GM23338 (cell line): ENCODE results near the gene RAD52. TPM values are rescaled to one million over a fixed set of nuclear protein-coding genes. Genes with fewer than 3 reads are reported as not detected.

Experiments
- ATAC-seq: fragments of 200-7000 bp; cut with Tn5 transposase; 3 replicates; pipeline ENCODE4 v1.9.1; 2020
- DNase-seq: peaks from one replicate; pipeline ENCODE4 v3.0.0-alpha.2; 2015; ENCODE audit warnings: low spot score
- H2AFZ ChIP-seq: fragments of 200-600 bp; sonication (generic); 2 replicates; pipeline ENCODE4 v1.8.0; 2016; ENCODE audit warnings: antibody characterized with exemption, mild to moderate bottlenecking, moderate library complexity
- H3F3A ChIP-seq: fragments of 200-600 bp; sonication (generic); replicated peaks from 2 replicates; pipeline ENCODE4 v1.8.0; 2017; ENCODE audit warnings: antibody characterized with exemption, mixed run types, low read depth
- H3K27ac ChIP-seq: fragments of 200-600 bp; sonication (generic); 2 replicates; pipeline ENCODE4 v1.6.1; 2016; ENCODE audit warnings: low read depth
- H3K27me3 ChIP-seq: fragments of 200-600 bp; sonication (generic); 2 replicates; pipeline ENCODE4 v1.8.0; 2016; ENCODE audit warnings: mild to moderate bottlenecking, mixed run types, moderate library complexity; ENCODE audit not compliant: insufficient read depth
- H3K36me3 ChIP-seq: fragments of 200-600 bp; sonication (generic); 2 replicates; pipeline ENCODE4 v1.8.0; 2016; ENCODE audit warnings: mild to moderate bottlenecking; ENCODE audit not compliant: insufficient read depth
- H3K4me1 ChIP-seq: fragments of 200-600 bp; sonication (generic); 2 replicates; pipeline ENCODE4 v1.8.0; 2016; ENCODE audit warnings: mild to moderate bottlenecking, moderate library complexity; ENCODE audit not compliant: insufficient read depth
- H3K4me2 ChIP-seq: fragments of 200-600 bp; sonication (generic); 2 replicates; pipeline ENCODE4 v1.7.1; 2017; ENCODE audit warnings: mixed run types
- H3K4me3 ChIP-seq: fragments of 200-600 bp; sonication (generic); 2 replicates; pipeline ENCODE4 v1.6.1; 2016; ENCODE audit warnings: mixed run types
- H3K79me2 ChIP-seq: fragments of 200-600 bp; sonication (generic); replicated peaks from 2 replicates; pipeline ENCODE4 v1.8.0; 2017; ENCODE audit warnings: mild to moderate bottlenecking; ENCODE audit not compliant: insufficient read depth
- H3K9me2 ChIP-seq: fragments of 200-600 bp; sonication (generic); 2 replicates; pipeline ENCODE4 v1.8.0; 2017; ENCODE audit not compliant: insufficient read depth
- H4K20me1 ChIP-seq: fragments of 200-600 bp; sonication (generic); replicated peaks from 2 replicates; pipeline ENCODE4 v1.8.0; 2017; ENCODE audit warnings: mild to moderate bottlenecking; ENCODE audit not compliant: insufficient read depth
- H3K27ac Mint-ChIP-seq: 2 replicates; pipeline ENCODE4 v1.8.0; 2020; ENCODE audit warnings: inconsistent platforms, mild to moderate bottlenecking, moderate library complexity, mixed read lengths
- H3K27me3 Mint-ChIP-seq: 3 replicates; pipeline ENCODE4 v1.8.0; 2022; ENCODE audit warnings: low read depth, mild to moderate bottlenecking, moderate library complexity, mixed read lengths, inconsistent platforms; ENCODE audit not compliant: insufficient read depth, poor library complexity
- H3K36me3 Mint-ChIP-seq: 3 replicates; pipeline ENCODE4 v1.8.0; 2021; ENCODE audit warnings: low read depth, mild to moderate bottlenecking, inconsistent platforms, moderate library complexity, mixed read lengths
- H3K4me1 Mint-ChIP-seq: 3 replicates; pipeline ENCODE4 v1.8.0; 2020; ENCODE audit warnings: mild to moderate bottlenecking, inconsistent platforms, mixed read lengths
- H3K4me3 Mint-ChIP-seq: 3 replicates; pipeline ENCODE4 v1.8.0; 2021; ENCODE audit warnings: moderate library complexity, mild to moderate bottlenecking, inconsistent platforms, mixed read lengths
- H3K9me3 Mint-ChIP-seq: 3 replicates; pipeline ENCODE4 v1.8.0; 2020; ENCODE audit warnings: moderate library complexity, mild to moderate bottlenecking, inconsistent platforms, mixed read lengths
- CREB1 ChIP-seq: fragments of 250-450 bp; sonication (Bioruptor Pico); IDR thresholded peaks from 2 replicates; pipeline ENCODE4 v1.5.0; 2020; ENCODE audit warnings: low read depth, mild to moderate bottlenecking, moderate library complexity
- EZH2 ChIP-seq: fragments of 200-600 bp; sonication (generic); IDR thresholded peaks from one replicate; pipeline ENCODE4 v1.8.0; 2017; ENCODE audit warnings: antibody characterized with exemption, mild to moderate bottlenecking, low read depth; ENCODE audit not compliant: unreplicated experiment
- JUNB ChIP-seq: IDR thresholded peaks from one replicate; pipeline ENCODE4 v1.6.1; 2016; ENCODE audit warnings: antibody characterized with exemption; ENCODE audit not compliant: unreplicated experiment
- NANOG ChIP-seq: IDR thresholded peaks from 2 replicates; pipeline ENCODE4 v1.6.1; 2016; ENCODE audit warnings: antibody characterized with exemption, borderline replicate concordance
- POLR2AphosphoS5 ChIP-seq: IDR thresholded peaks from 2 replicates; pipeline ENCODE4 v1.6.1; 2016; ENCODE audit warnings: antibody characterized with exemption, low read depth
- REST ChIP-seq: IDR thresholded peaks from one replicate; pipeline ENCODE4 v1.6.1; 2018; ENCODE audit warnings: antibody characterized with exemption; ENCODE audit not compliant: unreplicated experiment
- STAT1 ChIP-seq: IDR thresholded peaks from one replicate; pipeline ENCODE4 v1.6.1; 2016; ENCODE audit warnings: antibody characterized with exemption; ENCODE audit not compliant: unreplicated experiment
- ZNF114 ChIP-seq: fragments of 250-450 bp; sonication (Bioruptor Pico); IDR thresholded peaks from 2 replicates; pipeline ENCODE4 v1.5.0; 2020; ENCODE audit warnings: mild to moderate bottlenecking, moderate library complexity
- polyA plus RNA-seq: library from polyadenylated mRNA; unstranded; fragments of >200 nt; fragmentation: Nextera tagmentation; extraction: Ambion mirVana; gene quantifications from 2 replicates; pipeline ENCODE4 v1.2.1, GENCODE V29; 2016
- total RNA-seq: library from RNA; depleted of rRNA; stranded (reverse); fragments of >200 nt; shearing (Covaris generic); gene quantifications from 2 replicates; pipeline ENCODE4 v1.2.3, GENCODE V29; 2014
- TF ChIP-seq, protein P1 (sequence below), 2 experiments: fragments of 200-600 bp in 1 of 2; sonication (generic) in 1 of 2; conservative IDR thresholded peaks; 2 replicates each; pipeline versions ENCODE4 v1.5.1 to v1.6.1; 2016 to 2017; ENCODE audit warnings: antibody characterized with exemption in 2 of 2, low read depth in 2 of 2, mild to moderate bottlenecking in 2 of 2, moderate library complexity in 1 of 2
- TF ChIP-seq, protein P2 (sequence below): fragments of 250-450 bp; sonication (Bioruptor Pico); IDR thresholded peaks from 2 replicates; pipeline ENCODE4 v1.5.0; 2020; ENCODE audit warnings: mild to moderate bottlenecking, moderate library complexity
- TF ChIP-seq, protein P3 (sequence below): IDR thresholded peaks from 2 replicates; pipeline ENCODE4 v1.6.1; 2016; ENCODE audit warnings: antibody characterized with exemption

Gene RAD52
- total and polyA plus RNA-seq, 2 experiments from 2014 or later: 10.9 to 21.3 TPM

- H3K4me1 ChIP-seq: no peaks in the 10 kb centered on the region
- no peak overlapping the region for H3K27ac ChIP-seq
- H3K4me3 ChIP-seq: no peak overlapping the region
- Mint-ChIP-seq H3K27ac (no peak overlapping the region), H3K9me3 (no peaks in the 10 kb centered on the region; the same call in 2 of the 3 replicates), H3K4me3 (no peak overlapping the region), H3K36me3 (peaks cover 49% of the 10 kb centered on the region), H3K27me3 (peaks cover 2% of the 10 kb centered on the region), H3K4me1 (no peaks in the 10 kb centered on the region)
- no peaks in the 10 kb centered on the region for H3K27me3 ChIP-seq
- no peak overlapping the region for H2AFZ ChIP-seq
- TF ChIP-seq POLR2AphosphoS5: no peak
- TF ChIP-seq JUNB: no peak
- TF ChIP-seq STAT1: no peak
- TF ChIP-seq NANOG: no peak
- TF ChIP-seq, protein P1, sequence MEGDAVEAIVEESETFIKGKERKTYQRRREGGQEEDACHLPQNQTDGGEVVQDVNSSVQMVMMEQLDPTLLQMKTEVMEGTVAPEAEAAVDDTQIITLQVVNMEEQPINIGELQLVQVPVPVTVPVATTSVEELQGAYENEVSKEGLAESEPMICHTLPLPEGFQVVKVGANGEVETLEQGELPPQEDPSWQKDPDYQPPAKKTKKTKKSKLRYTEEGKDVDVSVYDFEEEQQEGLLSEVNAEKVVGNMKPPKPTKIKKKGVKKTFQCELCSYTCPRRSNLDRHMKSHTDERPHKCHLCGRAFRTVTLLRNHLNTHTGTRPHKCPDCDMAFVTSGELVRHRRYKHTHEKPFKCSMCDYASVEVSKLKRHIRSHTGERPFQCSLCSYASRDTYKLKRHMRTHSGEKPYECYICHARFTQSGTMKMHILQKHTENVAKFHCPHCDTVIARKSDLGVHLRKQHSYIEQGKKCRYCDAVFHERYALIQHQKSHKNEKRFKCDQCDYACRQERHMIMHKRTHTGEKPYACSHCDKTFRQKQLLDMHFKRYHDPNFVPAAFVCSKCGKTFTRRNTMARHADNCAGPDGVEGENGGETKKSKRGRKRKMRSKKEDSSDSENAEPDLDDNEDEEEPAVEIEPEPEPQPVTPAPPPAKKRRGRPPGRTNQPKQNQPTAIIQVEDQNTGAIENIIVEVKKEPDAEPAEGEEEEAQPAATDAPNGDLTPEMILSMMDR (conservative IDR thresholded peaks at IDR 0.05; ENCODE audit: low read depth in 2 of 2): no peak
- TF ChIP-seq CREB1 (CRISPR knock-in tag): no peak
- TF ChIP-seq REST: no peak
- TF ChIP-seq, protein P2, sequence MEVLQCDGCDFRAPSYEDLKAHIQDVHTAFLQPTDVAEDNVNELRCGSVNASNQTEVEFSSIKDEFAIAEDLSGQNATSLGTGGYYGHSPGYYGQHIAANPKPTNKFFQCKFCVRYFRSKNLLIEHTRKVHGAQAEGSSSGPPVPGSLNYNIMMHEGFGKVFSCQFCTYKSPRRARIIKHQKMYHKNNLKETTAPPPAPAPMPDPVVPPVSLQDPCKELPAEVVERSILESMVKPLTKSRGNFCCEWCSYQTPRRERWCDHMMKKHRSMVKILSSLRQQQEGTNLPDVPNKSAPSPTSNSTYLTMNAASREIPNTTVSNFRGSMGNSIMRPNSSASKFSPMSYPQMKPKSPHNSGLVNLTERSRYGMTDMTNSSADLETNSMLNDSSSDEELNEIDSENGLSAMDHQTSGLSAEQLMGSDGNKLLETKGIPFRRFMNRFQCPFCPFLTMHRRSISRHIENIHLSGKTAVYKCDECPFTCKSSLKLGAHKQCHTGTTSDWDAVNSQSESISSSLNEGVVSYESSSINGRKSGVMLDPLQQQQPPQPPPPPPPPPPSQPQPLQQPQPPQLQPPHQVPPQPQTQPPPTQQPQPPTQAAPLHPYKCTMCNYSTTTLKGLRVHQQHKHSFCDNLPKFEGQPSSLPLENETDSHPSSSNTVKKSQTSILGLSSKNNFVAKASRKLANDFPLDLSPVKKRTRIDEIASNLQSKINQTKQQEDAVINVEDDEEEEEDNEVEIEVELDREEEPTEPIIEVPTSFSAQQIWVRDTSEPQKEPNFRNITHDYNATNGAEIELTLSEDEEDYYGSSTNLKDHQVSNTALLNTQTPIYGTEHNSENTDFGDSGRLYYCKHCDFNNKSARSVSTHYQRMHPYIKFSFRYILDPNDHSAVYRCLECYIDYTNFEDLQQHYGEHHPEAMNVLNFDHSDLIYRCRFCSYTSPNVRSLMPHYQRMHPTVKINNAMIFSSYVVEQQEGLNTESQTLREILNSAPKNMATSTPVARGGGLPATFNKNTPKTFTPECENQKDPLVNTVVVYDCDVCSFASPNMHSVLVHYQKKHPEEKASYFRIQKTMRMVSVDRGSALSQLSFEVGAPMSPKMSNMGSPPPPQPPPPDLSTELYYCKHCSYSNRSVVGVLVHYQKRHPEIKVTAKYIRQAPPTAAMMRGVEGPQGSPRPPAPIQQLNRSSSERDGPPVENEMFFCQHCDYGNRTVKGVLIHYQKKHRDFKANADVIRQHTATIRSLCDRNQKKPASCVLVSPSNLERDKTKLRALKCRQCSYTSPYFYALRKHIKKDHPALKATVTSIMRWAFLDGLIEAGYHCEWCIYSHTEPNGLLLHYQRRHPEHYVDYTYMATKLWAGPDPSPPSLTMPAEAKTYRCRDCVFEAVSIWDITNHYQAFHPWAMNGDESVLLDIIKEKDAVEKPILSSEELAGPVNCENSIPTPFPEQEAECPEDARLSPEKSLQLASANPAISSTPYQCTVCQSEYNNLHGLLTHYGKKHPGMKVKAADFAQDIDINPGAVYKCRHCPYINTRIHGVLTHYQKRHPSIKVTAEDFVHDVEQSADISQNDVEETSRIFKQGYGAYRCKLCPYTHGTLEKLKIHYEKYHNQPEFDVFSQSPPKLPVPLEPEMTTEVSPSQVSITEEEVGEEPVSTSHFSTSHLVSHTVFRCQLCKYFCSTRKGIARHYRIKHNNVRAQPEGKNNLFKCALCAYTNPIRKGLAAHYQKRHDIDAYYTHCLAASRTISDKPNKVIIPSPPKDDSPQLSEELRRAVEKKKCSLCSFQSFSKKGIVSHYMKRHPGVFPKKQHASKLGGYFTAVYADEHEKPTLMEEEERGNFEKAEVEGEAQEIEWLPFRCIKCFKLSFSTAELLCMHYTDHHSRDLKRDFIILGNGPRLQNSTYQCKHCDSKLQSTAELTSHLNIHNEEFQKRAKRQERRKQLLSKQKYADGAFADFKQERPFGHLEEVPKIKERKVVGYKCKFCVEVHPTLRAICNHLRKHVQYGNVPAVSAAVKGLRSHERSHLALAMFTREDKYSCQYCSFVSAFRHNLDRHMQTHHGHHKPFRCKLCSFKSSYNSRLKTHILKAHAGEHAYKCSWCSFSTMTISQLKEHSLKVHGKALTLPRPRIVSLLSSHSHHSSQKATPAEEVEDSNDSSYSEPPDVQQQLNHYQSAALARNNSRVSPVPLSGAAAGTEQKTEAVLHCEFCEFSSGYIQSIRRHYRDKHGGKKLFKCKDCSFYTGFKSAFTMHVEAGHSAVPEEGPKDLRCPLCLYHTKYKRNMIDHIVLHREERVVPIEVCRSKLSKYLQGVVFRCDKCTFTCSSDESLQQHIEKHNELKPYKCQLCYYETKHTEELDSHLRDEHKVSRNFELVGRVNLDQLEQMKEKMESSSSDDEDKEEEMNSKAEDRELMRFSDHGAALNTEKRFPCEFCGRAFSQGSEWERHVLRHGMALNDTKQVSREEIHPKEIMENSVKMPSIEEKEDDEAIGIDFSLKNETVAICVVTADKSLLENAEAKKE (CRISPR knock-in tag): no peak
- TF ChIP-seq, protein P3, sequence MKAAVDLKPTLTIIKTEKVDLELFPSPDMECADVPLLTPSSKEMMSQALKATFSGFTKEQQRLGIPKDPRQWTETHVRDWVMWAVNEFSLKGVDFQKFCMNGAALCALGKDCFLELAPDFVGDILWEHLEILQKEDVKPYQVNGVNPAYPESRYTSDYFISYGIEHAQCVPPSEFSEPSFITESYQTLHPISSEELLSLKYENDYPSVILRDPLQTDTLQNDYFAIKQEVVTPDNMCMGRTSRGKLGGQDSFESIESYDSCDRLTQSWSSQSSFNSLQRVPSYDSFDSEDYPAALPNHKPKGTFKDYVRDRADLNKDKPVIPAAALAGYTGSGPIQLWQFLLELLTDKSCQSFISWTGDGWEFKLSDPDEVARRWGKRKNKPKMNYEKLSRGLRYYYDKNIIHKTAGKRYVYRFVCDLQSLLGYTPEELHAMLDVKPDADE: no peak
- no peak for TF ChIP-seq ZNF114
- no peak for TF ChIP-seq EZH2
- H3K4me2 ChIP-seq: no peak overlapping the region
- ATAC-seq (no peak), DNase-seq (no peak)
- H4K20me1 ChIP-seq: no peaks in the 10 kb centered on the region
- H3F3A ChIP-seq: no peaks in the 10 kb centered on the region
- no peaks in the 10 kb centered on the region for H3K79me2 ChIP-seq
- H3K36me3 ChIP-seq: peaks cover 22% of the 10 kb centered on the region; the same call in 1 of the 2 replicates
- H3K9me2 ChIP-seq: no peaks in the 10 kb centered on the region
These were observed 87.1 kb downstream of the RAD52 start for GRCh38 chr12:862303-862911.
